Measurements from ENCODE around the gene SLC25A33.

Gene SLC25A33

GRCh38 chr1:9590945-9591668 is 51.8 kb downstream of the SLC25A33 start:
- H3K9ac ChIP-seq (ENCODE audit: low read depth, low read length) = no peak overlapping the region
- no peaks in the 10 kb centered on the region for H3K27me3 ChIP-seq (ENCODE audit: control insufficient read depth, insufficient read depth, low read length)
- no peaks in the 10 kb centered on the region for H3K36me3 ChIP-seq (ENCODE audit: insufficient read depth, low read length)
- H3K4me3 ChIP-seq (ENCODE audit: low read length) = peak overlapping the region; percentile 33
- H3K4me1 ChIP-seq (ENCODE audit: control insufficient read depth, insufficient read depth, low read length) = peaks cover 48% of the 10 kb centered on the region
- H3K9me3 ChIP-seq (replicated peaks; ENCODE audit: low read length) = no peaks in the 10 kb centered on the region
- peak overlapping the region; percentile 95 for H3K4me2 ChIP-seq (ENCODE audit: low read length)

- H3K9ac ChIP-seq (ENCODE audit: low read depth, low read length) = no peak overlapping the region
- no peaks in the 10 kb centered on the region for H3K36me3 ChIP-seq (ENCODE audit: insufficient read depth, low read length)
- H3K4me3 ChIP-seq (ENCODE audit: low read length) = no peak overlapping the region
- peaks cover 48% of the 10 kb centered on the region for H3K4me1 ChIP-seq (ENCODE audit: control insufficient read depth, insufficient read depth, low read length)
- no peaks in the 10 kb centered on the region for H3K27me3 ChIP-seq (ENCODE audit: control insufficient read depth, insufficient read depth, low read length)
- H3K4me2 ChIP-seq (ENCODE audit: low read length) = peak overlapping the region; percentile 95
- no peaks in the 10 kb centered on the region for H3K9me3 ChIP-seq (replicated peaks; ENCODE audit: low read length)
Observed at GRCh38 chr1:9591669-9592509, 52.6 kb downstream of the SLC25A33 start.

DNA sequence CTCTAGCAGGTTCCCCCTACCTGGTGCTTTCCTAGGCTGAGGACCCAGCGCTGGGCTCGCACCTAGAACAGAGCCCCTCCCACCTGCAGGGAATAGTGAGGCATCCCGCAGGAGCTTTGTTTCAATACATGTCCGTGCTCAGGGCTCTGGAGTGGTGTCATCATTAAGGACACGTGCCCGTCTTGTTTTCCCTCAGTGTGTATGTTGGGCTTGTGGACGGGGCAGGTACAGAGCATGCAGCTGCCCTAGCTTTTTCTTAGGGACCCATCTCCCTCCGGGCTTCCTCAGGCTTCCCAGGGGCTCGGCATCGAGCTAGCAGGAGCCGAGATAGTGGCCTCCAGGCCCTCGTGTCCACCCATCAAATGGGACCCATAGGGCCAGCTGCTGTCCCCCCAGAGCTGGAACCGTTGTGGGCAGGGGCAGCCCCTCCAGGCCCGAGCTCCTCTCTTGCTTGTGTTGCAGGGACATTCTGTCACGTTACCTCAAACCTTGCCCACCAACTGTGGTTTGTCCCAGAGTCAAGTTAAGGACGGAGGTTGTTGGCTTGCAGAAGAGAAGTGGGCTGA is 53.3 kb downstream of the SLC25A33 start:
- no peak overlapping the region for H3K4me3 ChIP-seq (ENCODE audit: low read length)
- no peaks in the 10 kb centered on the region for H3K27me3 ChIP-seq (ENCODE audit: control insufficient read depth, insufficient read depth, low read length)
- no peaks in the 10 kb centered on the region for H3K9me3 ChIP-seq (replicated peaks; ENCODE audit: low read length)
- peak overlapping the region; percentile 65 for H3K4me2 ChIP-seq (ENCODE audit: low read length)
- peaks cover 48% of the 10 kb centered on the region for H3K4me1 ChIP-seq (ENCODE audit: control insufficient read depth, insufficient read depth, low read length)
- H3K9ac ChIP-seq (ENCODE audit: low read depth, low read length) = no peak overlapping the region
- H3K36me3 ChIP-seq (ENCODE audit: insufficient read depth, low read length) = no peaks in the 10 kb centered on the region

DNA sequence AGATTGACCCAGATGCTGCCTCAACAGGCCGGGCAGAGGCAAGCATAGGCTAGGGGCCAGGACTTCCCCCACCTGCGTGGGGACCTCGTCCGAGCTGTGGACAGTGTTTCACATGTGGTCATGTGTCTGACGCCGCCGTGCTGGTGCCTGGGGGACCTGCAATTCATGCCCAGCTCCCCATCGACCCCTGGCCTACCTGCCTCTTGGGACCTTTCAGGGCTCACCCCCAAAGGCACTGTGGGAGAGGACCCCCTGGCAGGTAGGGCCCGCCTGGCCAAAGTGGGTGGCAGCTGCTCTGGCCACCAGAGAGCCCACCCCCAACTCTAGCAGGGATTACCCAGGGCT is 53.9 kb downstream of the SLC25A33 start:
- Histone ChIP-seq H3K9ac (ENCODE audit: low read depth, low read length) (no peak overlapping the region), H3K36me3 (ENCODE audit: insufficient read depth, low read length) (peaks cover 1% of the 10 kb centered on the region), H3K27me3 (ENCODE audit: control insufficient read depth, insufficient read depth, low read length) (no peaks in the 10 kb centered on the region), H3K4me2 (ENCODE audit: low read length) (peak overlapping the region; percentile 65), H3K4me3 (ENCODE audit: low read length) (peak overlapping the region; percentile 10), H3K4me1 (ENCODE audit: control insufficient read depth, insufficient read depth, low read length) (peaks cover 47% of the 10 kb centered on the region), H3K9me3 (replicated peaks; ENCODE audit: low read length) (no peaks in the 10 kb centered on the region)

DNA sequence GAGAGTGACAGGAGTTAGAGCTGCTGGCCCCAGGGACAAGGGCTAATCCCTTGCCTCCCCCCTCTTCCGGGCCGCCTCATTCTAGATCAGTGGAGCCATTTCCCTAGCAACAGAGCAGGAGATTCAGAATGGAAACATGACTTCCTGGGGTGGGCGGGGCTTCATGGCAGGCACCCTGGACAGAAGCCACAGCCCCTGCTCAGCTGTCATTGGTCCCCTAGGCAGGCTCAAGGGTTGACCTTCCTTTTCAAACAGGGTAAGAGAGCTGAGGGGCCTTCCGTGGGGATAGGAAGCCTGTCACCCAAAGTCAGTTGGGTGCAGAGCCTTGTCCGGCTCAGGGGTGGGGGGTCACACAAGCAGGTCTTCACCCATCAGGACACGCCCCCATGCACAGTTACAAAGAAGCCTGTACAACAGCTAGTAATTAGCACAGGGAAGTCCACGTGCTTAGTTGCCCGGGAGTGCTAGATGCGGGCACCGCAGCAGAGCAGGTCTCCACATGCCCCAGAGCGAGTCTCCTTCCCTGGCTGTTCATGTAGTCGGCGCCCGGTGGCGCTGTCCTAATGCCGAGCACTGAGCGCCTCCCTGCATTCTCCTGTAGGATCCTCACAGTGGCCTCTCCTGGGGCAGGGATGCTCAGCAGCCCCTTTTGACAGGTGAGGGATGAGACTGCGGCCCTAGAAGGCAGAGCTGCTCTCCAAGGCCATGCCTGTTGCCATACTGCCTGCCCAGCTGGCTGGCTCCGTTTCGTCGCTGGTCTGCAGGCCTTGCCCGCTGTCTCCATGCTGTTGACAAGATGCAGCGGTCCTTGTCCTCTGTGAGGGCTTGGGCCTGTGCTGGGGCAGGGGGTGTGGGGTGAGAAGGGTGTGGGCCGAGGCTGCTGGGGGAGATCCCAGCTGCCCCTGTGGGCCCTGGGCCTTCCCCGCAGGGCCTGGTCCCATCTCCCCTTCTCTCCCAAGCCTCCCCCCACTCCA is 54.5 kb downstream of the SLC25A33 start:
- Histone ChIP-seq H3K36me3 (ENCODE audit: insufficient read depth, low read length) (peaks cover 5% of the 10 kb centered on the region), H3K27me3 (ENCODE audit: control insufficient read depth, insufficient read depth, low read length) (no peaks in the 10 kb centered on the region), H3K4me3 (ENCODE audit: low read length) (peak overlapping the region; percentile 10), H3K9ac (ENCODE audit: low read depth, low read length) (no peak overlapping the region), H3K4me1 (ENCODE audit: control insufficient read depth, insufficient read depth, low read length) (peaks cover 45% of the 10 kb centered on the region), H3K4me2 (ENCODE audit: low read length) (peak overlapping the region; percentile 65), H3K9me3 (replicated peaks; ENCODE audit: low read length) (no peaks in the 10 kb centered on the region)

- peaks cover 5% of the 10 kb centered on the region for H3K36me3 ChIP-seq (ENCODE audit: insufficient read depth, low read length)
- H3K4me2 ChIP-seq (ENCODE audit: low read length) = no peak overlapping the region
- no peaks in the 10 kb centered on the region for H3K9me3 ChIP-seq (replicated peaks; ENCODE audit: low read length)
- H3K9ac ChIP-seq (ENCODE audit: low read depth, low read length) = no peak overlapping the region
- no peak overlapping the region for H3K4me3 ChIP-seq (ENCODE audit: low read length)
- H3K4me1 ChIP-seq (ENCODE audit: control insufficient read depth, insufficient read depth, low read length) = peaks cover 42% of the 10 kb centered on the region
- H3K27me3 ChIP-seq (ENCODE audit: control insufficient read depth, insufficient read depth, low read length) = no peaks in the 10 kb centered on the region
Observed at GRCh38 chr1:9594471-9595155, 55.3 kb downstream of the SLC25A33 start.

DNA sequence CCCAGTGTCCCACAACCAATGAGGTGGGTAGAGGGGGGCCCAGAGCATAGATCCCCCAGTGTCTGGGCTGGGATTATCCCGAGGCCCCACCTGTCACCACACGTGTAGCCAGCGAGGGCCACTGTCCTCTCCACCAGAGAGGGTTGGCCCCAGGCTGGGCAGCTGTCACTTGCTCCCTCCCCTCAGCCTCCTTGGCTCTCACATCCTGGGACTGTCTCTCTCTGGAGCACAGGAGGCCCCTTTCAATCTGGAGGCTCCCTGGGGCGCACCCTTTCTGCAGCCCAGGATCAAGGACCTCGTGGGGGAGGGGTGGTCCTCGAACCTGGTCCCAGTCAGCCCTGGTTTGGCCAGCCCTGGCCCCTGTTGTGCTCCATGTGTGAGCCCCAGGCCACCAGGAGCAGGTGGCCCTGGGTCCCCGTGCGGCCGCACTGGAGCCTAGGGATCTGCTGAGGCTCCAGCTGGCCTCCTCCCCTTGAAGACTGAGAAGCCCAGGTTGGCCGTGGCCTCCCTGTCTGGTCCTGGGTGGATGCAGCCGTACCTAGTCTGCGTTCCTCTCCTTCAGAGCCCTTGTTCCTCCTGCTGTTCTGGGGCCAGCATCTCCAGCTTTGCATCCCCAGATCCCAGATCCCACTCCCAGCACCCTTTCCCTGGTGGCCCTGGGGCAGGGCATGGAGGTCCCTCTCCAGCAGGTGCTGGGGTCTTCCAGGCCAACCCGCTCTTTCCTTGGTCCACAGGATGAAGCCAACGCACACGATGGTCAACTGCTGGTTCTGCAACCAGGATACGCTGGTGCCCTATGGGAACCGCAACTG is 56.1 kb downstream of the SLC25A33 start:
- Histone ChIP-seq H3K4me3 (ENCODE audit: low read length) (no peak overlapping the region), H3K4me2 (ENCODE audit: low read length) (no peak overlapping the region), H3K36me3 (ENCODE audit: insufficient read depth, low read length) (peaks cover 8% of the 10 kb centered on the region), H3K9me3 (replicated peaks; ENCODE audit: low read length) (no peaks in the 10 kb centered on the region), H3K4me1 (ENCODE audit: control insufficient read depth, insufficient read depth, low read length) (peaks cover 34% of the 10 kb centered on the region), H3K27me3 (ENCODE audit: control insufficient read depth, insufficient read depth, low read length) (no peaks in the 10 kb centered on the region), H3K9ac (ENCODE audit: low read depth, low read length) (no peak overlapping the region)

DNA sequence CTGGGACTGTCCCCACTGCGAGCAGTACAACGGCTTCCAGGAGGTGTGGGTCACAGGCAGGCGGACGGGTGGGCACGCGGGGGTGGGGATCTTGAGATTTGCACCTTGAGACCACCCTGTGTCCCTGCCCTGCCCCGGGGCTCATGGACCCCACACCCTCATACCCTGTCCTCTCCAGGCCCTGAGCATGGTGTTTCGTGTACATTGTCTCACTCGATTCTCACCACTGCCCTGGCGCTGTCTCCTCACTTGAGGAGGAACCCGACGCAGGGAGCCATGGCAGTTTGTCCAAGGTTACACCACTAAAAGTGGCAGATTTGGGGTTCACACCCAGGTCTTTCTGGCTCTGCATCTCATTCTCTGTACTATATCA is 56.7 kb downstream of the SLC25A33 start:
- Histone ChIP-seq H3K36me3 (ENCODE audit: insufficient read depth, low read length) (peaks cover 8% of the 10 kb centered on the region), H3K9me3 (replicated peaks; ENCODE audit: low read length) (no peaks in the 10 kb centered on the region), H3K9ac (ENCODE audit: low read depth, low read length) (no peak overlapping the region), H3K27me3 (ENCODE audit: control insufficient read depth, insufficient read depth, low read length) (no peaks in the 10 kb centered on the region), H3K4me2 (ENCODE audit: low read length) (no peak overlapping the region), H3K4me1 (ENCODE audit: control insufficient read depth, insufficient read depth, low read length) (peaks cover 28% of the 10 kb centered on the region), H3K4me3 (ENCODE audit: low read length) (no peak overlapping the region)

- no peaks in the 10 kb centered on the region for H3K9me3 ChIP-seq (replicated peaks; ENCODE audit: low read length)
- no peak overlapping the region for H3K9ac ChIP-seq (ENCODE audit: low read depth, low read length)
- no peaks in the 10 kb centered on the region for H3K27me3 ChIP-seq (ENCODE audit: control insufficient read depth, insufficient read depth, low read length)
- H3K36me3 ChIP-seq (ENCODE audit: insufficient read depth, low read length) = peaks cover 8% of the 10 kb centered on the region
- no peak overlapping the region for H3K4me3 ChIP-seq (ENCODE audit: low read length)
- H3K4me2 ChIP-seq (ENCODE audit: low read length) = no peak overlapping the region
- peaks cover 22% of the 10 kb centered on the region for H3K4me1 ChIP-seq (ENCODE audit: control insufficient read depth, insufficient read depth, low read length)
Observed at GRCh38 chr1:9596415-9597123, 57.3 kb downstream of the SLC25A33 start.
